DMS114 treated with DMSO at 0.1 percent for 48 hours (cell line): ENCODE measurements around the gene PLP1.
"Not testable (repeated sequence)": the region's sequence is repeated elsewhere in the genome, so short reads cannot be mapped to it uniquely, and the experiment has no call there.

Experiments
- DNase-seq: peaks from one replicate; lab custom pipeline; 2025; ENCODE audit not compliant: unreplicated experiment; lab: John Stamatoyannopoulos, UW

The PLP1 gene, protein sequence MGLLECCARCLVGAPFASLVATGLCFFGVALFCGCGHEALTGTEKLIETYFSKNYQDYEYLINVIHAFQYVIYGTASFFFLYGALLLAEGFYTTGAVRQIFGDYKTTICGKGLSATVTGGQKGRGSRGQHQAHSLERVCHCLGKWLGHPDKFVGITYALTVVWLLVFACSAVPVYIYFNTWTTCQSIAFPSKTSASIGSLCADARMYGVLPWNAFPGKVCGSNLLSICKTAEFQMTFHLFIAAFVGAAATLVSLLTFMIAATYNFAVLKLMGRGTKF

DNA sequence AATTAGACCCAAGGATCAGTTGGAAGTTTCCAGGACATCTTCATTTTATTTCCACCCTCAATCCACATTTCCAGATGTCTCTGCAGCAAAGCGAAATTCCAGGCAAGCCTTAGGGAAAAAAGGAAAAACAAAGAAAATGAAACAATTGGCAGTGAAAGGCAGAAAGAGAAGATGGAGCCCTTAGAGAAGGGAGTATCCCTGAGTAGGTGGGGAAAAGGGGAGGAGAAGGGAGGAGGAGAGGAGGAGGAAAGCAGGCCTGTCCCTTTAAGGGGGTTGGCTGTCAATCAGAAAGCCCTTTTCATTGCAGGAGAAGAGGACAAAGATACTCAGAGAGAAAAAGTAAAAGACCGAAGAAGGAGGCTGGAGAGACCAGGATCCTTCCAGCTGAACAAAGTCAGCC is at the start of gene PLP1:
TSS of gene PLP1 (plus strand) at position 295 of the 400 bp plus-strand sequence. CDS start 156 bp downstream, outside the sequence.
- no peak for DNase-seq

DNA sequence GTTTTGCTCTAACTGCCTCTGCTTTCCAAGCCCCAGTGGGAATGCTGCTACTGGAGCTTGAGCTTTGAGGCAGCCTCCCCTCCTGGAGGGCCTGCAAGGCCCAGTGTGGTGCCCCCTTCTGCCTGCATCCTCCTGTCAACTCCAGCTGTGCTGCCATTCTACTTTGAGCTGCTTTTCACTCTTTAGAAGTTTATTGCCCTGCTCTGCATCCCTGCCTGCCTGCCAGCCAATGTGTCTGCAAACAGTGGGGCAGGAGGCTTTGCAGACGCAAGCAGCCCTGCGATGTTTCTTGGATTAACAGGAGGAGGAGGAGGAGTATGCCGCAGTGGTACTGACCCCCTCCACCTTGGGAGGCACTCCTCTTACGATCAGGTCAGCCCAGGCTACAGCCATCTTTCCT is 49.5 kb upstream of the PLP1 start:
- DNase-seq = no peak

DNA sequence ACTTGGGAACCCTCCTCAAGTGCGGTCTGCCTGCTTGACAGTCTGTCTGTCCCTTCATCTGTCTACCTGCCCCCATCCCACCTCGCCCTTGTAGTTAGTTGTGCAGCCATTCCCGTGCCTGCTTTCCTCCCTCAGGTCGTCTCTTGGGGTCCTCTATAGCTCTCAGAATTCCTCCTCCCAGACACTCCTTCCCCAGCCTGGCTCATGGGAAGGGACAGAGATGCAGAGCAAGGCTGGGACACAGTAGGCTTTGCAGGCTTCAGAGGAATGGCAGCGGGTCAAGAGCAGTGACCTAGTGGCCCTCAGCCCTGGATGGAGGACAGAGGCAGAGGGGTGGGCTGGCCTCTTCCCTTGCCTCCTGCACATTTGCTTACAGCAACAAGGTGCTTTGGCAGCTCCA is 47.6 kb upstream of the PLP1 start:
- no peak for DNase-seq

DNA sequence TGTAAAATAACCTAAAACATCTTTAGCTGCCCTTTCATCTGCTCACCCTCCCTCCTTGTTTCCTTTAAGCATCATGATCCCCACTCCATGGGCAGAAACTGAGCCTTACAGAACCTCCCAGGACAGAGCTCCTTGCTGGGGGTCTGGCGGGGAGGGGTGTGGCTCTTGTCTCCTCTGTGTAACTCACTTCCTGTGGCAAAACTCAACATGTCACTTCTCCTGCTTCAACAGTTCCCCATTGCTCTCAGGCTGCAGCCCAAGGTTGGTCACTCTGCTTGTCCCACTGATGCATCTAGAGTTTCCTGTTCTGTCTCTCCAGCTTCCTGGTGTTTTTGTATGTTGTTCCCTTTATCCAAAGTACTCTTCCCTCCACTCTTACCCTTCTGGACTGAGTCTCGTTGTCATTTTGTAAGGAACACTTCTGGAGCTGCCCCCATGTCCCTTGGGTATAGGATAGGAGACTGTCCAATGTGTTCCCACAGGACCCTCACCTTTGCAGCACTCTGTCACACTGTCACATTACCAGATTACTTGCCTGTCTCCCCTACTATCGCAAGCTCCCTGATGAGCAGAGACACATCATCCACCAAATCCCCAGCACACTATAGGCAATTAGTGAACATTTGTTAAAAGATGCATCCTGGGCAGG is 46.4 kb upstream of the PLP1 start:
- DNase-seq = no peak

DNA sequence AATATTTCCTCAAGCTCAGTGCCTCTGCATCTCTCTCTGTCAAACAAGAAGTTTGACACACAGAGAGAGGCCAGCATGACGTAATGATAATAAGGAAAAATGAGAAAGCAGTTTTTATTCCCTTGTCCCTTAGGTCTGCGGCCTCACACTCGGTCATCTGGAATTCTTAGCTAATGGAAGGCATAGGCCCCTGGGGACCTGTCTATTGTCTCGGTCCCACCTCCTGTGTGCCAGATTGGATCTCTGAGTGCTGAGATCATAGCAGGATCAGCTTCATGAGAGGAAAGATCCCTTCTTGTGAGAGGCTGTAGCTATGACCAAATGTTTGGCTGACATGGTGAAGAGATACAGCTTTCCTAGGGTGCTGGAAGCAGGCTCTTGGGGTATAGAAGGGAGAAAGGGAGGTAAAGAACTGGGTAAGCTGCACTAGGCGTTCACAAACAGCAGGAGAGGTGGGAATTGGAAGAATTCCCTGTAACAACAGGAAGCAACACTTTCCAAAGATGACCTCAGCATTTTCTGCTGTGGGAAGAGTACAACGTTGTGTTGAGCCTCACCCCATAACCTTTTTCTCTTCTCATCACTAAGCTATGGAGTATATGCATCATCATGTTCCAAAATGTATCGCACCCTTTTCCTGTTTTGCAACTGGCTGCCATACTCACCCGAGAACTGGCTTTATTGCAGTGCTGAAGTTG is 45.7 kb upstream of the PLP1 start:
- DNase-seq = no peak

DNA sequence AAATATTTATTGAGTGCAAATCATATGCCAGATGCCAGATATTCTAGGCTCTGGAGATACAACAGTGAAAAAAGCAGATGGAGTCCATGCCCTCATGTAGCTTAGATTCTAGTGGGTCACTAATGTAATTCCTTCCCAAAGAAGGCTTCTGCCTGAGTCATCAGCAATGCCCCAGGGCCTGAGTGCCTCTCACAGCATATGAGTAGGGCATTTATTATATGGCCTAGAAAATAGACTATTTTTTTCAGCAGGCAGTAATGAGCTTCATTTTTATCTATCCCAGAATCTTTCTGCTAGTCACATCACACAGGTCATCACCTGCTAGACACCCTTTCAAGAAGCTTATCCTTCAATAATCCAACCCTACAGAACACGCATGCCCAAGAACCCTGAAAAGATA is 43.6 kb upstream of the PLP1 start:
- DNase-seq = no peak

DNA sequence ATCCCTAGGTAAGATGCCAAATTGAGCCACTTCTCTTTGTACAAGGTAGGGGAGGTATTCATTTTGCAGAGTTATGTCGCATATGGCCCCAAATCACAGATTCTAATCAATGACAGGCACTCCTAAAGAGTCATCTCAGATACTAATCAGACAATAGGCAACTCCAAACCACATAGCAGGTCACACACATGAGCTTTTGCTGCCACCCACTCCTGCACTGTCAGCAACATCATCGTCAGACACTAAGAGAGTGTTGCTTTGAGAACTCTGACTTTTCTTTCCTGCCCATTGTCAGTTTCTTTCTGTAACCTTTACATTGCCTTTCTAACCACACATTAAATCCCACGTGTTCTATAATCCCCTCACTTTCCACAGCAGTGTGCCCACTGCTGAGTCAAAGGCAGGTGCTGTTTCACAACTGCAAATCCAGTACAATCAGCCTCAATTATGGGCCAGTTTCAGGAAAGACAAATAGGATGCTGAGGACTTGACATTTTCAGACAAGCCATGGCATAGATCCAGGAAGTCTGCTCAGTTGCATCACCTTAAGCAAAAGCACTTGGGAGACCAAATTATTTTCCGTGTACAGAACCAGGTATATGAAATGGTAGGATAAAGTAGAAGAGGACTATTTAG is 42.4 kb upstream of the PLP1 start:
- DNase-seq = no peak

DNA sequence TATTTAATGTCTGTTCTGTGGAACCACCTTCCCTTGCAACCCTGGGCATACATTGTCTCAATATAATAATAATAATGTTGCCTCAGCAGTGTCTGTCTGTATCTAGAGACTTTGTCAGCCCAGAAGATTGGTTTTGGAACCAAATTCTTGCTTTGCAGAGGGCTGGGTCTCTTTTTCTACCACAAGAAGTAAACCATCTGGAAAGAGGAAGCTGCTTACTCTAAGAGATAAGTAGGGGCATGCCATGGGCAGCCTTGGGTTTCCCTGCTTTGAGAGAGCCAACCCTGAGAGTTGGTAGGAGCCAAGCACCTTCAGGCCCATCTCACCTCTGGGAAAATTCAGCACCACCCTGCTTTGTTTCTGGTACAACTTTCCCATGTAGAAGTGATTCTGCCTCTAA is 38.9 kb upstream of the PLP1 start:
- no peak for DNase-seq

DNA sequence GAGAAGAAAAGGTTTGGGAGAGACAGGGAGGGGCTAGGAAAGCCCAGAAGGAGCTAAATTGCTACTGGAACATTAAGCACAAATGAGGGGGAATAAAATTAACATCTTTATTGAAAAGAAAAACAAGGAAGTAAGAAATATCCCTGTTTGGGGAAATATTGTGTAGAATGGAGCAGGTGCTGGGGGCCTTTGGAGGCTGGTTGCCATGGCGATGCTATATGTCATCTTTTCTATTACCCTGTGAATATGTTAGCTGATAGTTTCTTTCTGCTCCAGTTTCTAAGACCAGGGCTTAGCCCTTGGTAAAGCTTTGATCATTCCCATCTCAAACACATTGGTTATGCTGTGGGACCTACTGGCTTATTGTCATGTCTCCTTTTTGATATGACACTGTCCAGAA is 37.2 kb upstream of the PLP1 start:
- DNase-seq = no peak

DNA sequence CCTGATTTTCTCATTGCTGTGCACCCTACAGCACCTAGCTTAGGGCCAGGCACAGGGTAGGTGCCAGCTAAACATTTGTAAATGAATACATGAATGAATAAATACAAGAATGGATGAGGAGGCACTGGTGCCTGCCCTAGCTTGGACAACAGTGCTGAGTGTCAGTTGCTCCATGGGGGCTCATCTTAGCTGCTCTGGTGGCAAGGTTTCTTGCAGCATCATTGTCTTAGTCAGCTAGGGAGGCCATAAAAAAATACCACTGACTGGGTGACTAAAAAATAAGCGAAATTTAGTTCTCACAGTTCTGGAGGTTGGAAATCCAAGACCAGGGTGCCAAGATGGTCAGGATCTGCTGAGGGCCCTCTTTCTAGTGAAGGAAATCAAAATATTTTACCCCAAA is 34.8 kb upstream of the PLP1 start:
- no peak for DNase-seq

DNA sequence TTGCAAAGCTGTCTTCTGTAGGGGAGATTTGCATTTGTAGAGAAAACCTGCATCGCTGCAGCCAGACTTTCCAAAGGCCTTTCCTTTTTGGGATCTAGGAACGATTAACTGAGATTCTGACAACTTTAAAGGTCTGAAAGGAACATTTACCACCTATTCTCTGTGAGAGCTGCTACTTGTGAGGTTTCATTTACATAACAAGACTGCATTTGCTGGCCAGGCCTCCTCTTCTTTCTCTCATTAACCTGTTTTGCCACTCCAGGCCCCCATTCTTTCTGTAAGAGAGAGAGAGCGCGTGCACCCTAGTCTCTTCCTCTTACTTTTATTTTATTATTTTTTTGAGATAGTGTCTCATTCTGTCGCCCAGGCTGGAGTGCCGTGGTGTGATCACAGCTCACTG is 34.3 kb upstream of the PLP1 start:
- DNase-seq = no peak

DNA sequence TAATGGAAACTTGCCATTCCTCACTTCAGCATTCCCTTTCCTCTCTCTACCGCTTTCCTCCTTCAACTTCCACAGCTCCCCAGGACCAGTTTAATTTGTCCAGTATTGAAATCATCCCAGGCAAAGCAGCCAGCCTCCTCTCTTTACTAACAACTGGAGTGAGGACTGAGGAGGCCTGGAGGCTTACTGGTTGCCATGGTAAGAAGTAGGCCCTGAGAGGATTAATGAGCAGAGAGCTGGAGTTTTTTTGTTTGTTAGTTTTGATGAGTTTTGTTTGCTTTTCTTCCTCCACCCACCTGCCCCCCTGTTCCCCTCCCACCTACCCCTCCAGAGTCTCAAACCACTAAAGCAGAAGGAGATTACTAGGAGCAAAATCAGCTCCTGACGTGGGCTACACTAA is 29.5 kb upstream of the PLP1 start:
- DNase-seq = no peak

DNA sequence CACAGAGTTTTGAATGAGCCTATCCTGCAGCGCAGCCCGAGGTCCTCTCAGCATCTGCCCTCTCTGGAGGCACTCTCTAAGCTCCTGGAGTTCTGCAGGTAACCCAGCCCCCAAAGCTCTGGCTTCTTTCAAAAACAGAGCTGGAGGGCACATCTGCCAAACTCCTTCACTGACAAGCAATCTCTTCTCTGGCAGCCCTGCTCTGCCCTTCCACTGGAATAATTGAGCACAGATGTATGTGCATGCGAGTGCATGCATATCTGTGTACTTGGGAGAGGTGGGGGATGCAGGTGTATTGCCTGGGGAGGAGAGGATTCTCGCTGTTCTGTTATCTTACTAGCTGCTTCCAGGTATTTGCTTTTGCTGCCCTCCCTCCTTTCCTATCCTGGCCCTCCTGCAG is 22.2 kb upstream of the PLP1 start:
- no peak for DNase-seq

DNA sequence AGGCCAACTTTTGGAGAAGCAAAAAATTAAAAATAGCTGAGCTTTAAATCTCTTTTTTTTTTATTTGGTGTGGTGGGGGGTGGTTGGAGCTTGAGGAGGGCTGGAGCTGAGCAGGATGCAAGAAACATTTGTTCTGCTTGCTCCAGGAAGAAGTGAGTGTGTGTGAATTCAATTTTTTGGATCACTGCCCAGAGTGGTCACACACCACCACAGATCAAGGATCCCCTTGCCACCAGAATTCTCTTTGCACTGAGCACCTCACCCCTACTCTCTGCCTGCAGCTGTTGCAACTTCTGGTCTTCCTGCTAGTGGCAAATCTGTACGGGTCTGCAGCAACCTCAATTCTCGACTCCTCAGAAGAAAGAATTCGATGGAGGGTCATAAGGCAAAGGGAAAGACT is 19.9 kb upstream of the PLP1 start:
- DNase-seq = no peak

DNA sequence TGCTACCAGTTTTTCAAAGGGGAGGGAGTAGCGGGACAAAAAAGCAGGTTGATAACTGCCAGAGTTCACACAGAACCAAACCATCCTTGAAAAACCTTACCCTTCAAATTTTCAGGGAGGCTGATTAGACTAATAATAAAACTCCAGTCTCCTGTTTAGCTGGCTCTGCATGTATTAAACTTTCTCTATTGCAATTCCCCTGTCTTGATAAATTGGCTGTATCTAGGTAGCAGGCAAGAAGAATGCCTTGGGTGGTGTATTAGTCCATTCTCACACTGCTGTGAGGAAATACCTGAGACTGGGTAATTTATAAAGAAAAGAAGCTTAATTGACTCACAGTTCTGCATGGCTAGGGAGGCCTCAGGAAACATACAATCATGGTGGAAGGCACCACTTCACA is 18.1 kb upstream of the PLP1 start:
- no peak for DNase-seq

DNA sequence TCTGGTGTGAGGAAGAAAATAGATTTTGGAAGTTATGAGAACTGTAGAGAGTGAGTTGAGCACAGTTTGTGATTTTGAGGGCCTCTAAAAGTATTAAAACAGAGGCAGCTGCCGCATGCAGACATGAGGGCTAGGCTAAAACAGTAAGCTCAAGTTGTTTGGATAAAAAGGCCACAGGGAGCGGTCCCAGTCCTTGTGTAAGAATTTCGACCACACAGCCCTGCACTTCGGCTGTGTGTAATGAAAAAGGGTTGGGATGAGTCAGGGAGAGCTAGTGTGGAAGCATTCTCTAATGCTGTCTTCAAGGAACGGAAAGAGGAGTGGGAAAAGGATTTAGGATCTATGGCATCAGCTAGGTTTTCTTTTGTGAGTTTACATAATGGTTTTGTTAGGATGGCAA is 13.1 kb upstream of the PLP1 start:
- DNase-seq = not testable (repeated sequence)

DNA sequence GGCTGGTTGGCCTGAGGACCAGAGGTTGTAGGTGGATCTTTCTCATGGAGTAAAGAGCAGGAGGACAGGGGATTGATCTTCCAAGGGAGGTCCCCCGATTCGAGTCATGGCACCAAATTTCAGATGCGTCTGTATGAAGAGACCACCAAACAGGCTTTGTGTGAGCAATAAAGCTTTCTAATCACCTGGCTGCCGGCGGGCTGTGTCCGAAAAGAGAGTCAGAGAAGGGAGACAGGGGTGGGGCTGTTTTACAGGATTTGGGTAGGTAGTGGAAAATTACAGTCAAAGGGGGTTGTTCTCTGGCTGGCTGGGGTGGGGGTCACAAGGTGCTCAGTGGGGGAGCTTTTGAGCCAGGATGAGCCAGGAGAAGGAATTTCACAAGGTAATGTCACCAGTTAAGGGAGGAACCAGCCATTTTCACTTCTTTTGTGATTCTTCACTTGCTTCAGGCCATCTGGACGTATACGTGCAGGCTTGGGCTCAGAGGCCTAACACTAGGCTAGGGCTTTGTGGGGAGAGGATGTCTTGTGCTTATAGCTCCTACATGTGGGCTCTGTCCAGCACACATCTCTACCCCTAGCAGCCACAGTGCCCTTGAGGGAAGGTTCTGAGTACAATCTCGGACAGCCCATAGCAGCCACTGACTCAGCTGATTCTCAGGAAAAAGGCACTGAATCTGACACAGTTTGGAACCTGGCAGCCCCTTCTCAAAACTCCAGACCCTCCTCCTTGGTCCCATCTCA is 9.7 kb upstream of the PLP1 start:
- not testable (repeated sequence) for DNase-seq

DNA sequence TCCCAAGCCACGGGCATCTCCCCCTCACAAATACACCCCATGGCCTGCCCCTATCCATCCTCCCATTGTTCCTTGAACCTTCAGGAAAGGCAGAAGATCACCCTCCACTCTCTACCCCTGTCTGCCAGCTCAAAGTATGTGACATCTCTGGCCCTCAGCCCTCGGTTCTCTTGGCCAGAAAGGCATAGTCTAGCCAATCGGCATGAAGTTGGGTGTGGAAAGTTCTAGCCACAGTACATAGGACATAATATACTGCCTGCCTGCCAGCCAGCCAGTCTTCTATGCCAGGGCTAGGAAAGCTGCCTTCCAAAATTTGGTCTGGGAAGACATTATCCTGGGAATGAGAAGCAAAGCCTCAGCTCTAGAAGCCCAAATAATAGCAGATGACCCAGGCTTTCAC is 3.2 kb upstream of the PLP1 start:
- DNase-seq = no peak

DNA sequence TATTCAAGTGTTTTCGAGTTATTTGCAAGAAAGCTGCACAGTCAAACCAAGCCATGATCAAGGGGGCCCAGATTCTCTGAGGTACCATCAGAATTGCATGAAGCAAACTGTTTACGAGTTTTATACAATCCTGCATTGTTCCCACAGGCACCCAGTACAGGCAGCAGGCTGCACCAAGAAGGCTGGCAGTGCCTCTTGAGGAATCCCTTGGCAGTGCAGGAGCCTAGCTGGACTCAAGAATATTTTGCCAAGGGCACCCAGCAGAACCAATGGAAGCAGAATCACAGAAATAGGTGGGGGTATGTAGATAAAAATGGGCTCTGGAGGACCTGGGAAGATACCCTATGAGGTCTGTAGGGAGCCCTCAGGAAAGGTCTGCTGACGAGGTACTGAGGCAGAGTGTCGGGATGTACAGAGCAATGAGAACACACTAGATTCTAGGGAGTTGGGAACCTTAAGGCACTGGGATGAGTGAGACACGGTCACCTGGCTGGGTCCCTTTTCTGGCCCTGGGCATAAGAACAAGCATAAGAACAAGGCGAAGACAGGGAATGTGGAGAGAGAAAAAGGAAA is 2.5 kb upstream of the PLP1 start:
- DNase-seq = peak; percentile 4

DNA sequence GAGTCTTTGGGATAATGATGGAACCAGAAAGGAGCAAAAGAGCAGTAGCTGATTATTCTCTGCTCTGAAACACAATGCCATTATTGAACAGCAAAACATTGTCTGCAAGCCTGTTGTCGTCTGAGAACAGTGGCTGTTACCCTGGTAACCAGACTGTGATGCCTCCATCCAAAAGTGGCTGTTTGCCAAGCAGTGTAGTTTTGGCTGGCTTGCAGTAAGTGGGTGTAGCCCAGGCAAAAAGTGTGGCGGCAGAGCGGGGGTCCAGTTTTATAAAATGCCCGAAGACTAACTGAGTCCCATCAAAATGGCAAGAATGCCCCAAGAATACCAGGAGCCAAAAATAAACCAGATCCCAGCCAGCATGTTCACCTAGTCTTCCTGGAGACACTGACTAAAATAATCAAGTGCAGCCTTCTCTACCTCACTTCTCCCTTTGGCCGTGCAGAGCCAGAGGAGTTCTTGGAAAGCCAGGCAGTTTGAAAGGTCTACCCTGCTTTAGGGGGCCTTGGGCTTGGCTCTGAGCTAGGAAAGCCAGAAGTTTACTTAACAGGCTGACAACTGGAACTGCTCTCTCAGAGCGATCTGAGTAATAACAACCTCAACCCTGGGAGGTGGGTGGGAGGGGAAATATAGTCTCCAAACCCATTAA is 2.6 kb downstream of the PLP1 start:
- DNase-seq = no peak
